Stimulated activated CD4-positive, alpha-beta T cell treated with anti-CD3 and anti-CD28 coated beads, Interleukin-1b, Interleukin-23, amount 100 ng/mL, for 24 hours (primary cell): ENCODE data around the gene PITPNM1.
"Not testable (repeated sequence)": the region's sequence is repeated elsewhere in the genome, so short reads cannot be mapped to it uniquely, and the experiment has no call there.

ENCODE experiments used
- DNase-seq, 4 experiments: peaks; one replicate each; pipeline ENCODE4 v3.0.0-alpha.2; 2020; ENCODE audit warnings: low read depth in 4 of 4, low spot score in 1 of 4

PITPNM1 gene

DNA sequence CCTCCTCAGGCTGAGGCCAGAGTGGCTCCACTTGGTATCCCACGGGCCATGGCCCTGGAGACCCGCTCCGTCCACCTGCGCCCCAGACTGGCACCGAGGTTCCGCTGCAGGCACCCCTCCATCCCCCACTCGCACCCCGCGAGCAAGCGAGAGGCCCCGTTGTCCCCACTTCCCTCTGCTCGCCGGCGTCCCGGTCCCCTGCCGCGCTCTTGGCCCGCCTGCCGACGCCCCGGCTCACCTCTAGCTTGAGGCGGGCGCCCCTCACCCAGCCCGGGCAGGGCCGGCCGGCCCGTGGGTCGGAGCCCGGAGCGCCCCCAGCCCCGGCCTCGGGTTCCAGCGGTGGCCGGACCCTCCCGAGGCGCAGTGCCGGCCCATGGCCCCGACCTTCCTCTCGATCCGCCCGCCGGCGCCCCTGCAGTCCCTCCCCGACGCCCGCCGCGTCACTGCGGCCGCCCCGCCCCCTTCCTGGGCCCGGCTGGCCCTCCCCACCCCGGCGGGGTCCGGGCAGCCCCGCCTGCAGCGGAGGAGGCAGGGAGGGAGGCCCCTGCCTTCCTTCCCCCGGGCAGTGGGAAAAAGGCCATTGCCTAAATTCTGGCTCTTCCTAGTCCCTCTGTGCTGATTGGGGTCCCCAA, at the start of gene PITPNM1:
Gene PITPNM1 (minus strand): TSS at position 414 of the 632 bp plus-strand sequence. CDS start 1,183 bp downstream, outside the sequence.
- peak in 3 of 4 experiments; percentile 57 to 79 (median 61) for DNase-seq

DNA sequence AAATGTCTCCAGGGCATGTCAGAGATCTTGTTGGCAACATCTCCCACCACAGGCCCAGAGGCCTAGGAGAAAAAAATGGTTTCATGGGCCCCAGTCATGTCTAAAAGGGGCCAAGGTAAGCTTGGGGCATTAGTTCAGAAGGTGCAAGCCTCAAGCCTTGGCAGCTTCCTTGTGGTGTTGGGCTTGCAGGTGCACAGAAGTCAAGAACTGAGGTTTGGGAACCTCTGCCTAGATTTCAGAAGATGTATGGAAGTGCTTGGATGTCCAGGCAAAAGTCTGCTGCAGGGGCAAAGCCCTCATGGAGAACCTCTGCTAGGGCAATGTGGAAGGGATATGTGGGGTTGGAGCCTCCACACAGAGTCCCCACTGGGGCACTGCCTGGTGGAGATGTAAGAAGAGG, 46.5 kb upstream of the PITPNM1 start:
- DNase-seq = not testable (repeated sequence)

DNA sequence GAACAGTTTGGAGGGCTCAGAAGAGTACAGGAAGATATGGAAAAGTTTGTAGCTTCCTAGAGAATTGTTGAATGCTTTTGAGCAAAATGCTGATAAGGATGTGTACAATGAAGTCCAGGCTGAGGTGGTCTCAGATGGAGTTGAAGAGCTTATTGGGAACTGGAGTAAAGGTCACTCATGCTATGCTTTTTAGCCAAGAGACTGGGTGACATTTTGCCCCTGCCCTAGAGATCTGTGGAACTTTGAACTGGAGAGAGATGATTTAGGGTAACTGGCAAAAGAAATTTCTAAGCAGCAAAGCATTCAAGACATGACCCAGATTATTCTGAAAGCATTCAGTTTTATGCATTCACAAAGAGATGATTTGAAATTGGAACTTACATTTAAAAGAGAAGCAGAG, 46.0 kb upstream of the PITPNM1 start:
- no peak for DNase-seq

- DNase-seq = no peak
Measured at GRCh38 chr11:67548555-67549110, 43.5 kb upstream of the PITPNM1 start.

GRCh38 chr11:67548112-67548511, 42.9 kb upstream of the PITPNM1 start:
- DNase-seq = not testable (repeated sequence)

DNA sequence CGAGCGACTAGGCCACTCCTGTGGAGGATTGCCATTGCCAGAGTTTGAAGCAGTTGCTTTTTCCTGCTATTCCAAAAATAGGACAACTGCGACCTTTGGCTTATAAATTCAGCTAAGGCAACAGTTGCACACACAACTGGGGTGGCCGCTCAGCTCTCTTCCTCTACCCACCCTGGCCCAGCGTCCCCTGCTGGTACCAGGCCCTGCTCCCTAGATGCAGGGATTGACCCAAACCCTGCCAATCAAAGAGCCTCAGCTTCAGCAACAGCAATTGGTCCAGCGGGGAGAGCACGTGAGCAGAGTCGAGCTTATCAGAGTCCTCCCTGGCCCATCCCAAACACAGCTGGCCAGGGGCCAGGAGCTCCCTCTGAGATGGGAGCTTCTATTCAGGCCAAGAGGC, 40.1 kb upstream of the PITPNM1 start:
- no peak for DNase-seq

GRCh38 chr11:67544616-67545242, 39.6 kb upstream of the PITPNM1 start:
- no peak for DNase-seq

DNA sequence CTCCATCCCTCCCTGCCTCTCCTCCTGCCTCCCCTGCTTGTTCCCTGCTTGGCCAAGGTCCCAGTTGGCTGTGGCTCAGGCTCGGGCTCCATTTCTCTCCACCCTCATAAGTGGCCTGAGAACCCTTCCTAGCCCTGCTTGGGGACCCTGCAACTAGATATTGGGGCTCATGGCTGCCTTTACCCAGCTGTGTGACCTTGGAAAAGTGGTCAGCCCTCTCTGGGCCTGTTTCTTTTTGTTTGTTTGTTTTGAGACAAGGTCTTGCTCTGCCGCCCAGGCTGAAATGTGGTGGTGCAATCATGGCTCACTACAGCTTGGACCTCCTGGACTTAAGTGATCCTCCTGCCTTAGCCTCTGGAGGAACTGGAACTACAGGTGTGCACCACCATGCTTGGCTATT, 38.4 kb upstream of the PITPNM1 start:
- no peak for DNase-seq

DNA sequence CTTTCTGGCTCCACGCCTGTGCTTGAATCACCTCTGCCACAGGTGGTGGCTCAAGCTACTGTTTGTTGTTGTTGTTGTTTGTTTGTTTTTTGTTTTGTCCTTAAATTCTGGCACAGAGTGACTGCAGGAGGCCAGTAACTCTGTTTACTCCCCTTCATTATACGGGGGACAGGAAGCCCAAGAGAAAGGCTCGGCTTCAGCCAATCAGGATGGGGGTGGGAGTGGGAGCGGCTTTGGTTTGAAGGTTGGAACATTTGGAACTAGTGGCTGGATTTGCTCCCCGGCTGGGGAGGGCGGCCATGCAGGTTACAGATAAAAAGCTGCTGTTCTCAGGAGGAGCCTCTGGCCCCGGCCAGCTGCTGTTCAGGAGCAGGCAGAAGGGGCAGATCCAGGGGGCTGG, 37.8 kb upstream of the PITPNM1 start:
- DNase-seq = no peak

DNA sequence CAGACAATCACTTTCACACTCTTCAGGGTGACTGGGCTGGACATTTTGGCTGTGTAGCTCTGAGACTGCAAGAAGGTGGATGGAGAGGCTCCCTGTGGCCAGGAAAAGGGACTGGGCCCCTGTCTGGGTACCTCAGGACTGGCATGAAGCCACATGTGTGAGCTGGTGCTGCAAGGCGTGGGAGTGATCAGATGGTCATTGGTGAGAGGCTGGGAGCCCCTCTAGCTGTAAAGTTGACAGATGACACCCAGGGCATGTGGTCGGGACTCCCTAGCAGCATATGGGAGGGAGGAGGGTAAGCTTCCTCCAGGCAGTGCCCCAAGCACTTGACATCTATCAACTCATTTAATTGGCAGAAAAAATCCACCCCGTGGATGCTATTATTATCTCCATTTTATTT, 37.0 kb upstream of the PITPNM1 start:
- no peak for DNase-seq

DNA sequence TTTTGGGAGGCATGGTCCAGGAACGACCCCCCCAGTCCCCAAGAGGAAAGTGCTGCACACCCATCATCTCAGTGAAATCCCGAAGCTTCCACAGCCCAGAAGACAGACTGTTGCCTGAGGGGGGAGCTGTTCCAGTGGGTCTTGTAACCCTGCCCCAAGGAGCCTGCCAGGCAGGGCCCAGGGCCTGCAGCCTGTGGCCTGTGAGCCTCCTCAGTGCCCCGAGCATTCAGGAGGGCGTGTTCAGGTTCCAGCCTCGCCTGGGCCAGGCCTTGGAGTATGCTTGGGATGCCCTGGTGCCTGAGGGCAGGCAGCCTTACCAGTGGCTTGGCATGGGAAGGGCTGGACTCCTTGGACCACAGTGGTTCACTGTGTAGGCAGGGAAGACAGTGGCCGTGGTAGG, 36.0 kb upstream of the PITPNM1 start:
- no peak for DNase-seq

DNA sequence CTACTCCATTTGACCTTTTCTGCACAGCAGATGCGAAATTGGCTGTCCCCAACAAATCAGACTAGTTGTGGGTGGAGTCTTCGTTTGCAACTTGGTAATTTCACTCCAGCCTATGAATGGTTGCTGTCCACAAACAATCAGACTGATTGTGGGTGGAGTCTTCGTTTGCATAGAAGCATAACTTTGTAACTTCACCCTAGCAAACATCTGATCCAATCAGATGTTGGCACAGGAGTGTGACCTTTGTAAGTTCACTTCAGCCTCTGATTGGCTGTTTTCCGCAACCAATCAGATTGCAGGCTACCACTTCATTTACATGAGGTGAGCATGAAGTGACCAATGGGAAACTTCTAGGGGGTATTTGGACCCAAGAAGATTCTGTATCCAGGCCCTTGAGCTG, 34.4 kb upstream of the PITPNM1 start:
- DNase-seq = no peak

- DNase-seq = no peak
Measured at GRCh38 chr11:67538823-67539505, 33.8 kb upstream of the PITPNM1 start.

GRCh38 chr11:67538306-67538705, 33.1 kb upstream of the PITPNM1 start:
- DNase-seq = no peak

- no peak for DNase-seq
Measured at GRCh38 chr11:67535561-67535960, 30.4 kb upstream of the PITPNM1 start.

GRCh38 chr11:67534070-67534679, 29.0 kb upstream of the PITPNM1 start:
- DNase-seq = no peak

DNA sequence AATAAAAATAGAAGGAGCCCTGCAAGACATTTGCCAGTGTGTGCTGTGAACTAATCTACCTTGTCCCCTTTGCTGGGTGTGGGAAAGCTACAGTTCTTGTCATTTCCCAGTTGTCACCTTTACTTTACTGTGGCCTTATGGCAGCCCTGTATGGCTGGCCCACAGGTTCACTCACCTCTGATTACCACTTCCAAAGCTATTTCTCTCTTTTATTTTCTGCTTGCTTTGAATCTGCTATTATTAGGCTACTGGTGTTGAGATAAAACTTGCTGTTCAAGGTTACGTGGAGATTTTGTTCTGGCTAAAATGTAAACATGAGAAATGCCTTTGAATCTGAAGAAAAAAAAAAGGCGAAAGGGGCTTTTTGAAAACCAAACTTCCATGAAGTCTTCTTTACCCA, 27.7 kb upstream of the PITPNM1 start:
- no peak for DNase-seq

DNA sequence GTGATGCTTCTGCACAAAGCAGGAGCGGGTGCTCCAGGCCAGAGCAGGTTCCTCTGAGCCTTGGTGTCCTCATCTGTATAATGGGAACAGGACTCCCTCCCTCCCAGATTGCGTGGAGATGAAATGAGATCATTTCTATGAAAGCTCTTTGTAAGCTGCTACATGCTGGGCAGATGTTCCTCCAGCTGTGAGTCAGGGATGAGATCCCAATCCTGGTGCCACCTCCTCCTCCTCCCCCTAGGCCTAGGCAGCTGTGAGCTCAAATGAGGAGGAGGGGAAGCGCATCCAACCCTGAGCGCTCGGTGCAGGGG, 25.1 kb upstream of the PITPNM1 start:
- no peak for DNase-seq

- DNase-seq = no peak
Measured at GRCh38 chr11:67528376-67528775, 23.2 kb upstream of the PITPNM1 start.

- DNase-seq = no peak
Measured at GRCh38 chr11:67525275-67525976, 20.3 kb upstream of the PITPNM1 start.

- DNase-seq = no peak
Measured at GRCh38 chr11:67524480-67524808, 19.3 kb upstream of the PITPNM1 start.
